ENCODE measurements around the gene MYOCOS.

GRCh38 chr1:171610385-171610784 is 11.7 kb upstream of the MYOCOS start:
- TF ChIP-seq CTCF (IDR thresholded peaks at IDR 0.05; ENCODE audit: insufficient read depth, low read length, poor library complexity, severe bottlenecking) (no peak), EZH2phosphoT487 (conservative IDR thresholded peaks at IDR 0.05; ENCODE audit: low read length) (no peak)

Measured in SU-DHL-6 (cell line).